HG03571 (cell line): ENCODE results near the gene S100A7.
"Not testable (repeated sequence)": the region's sequence is repeated elsewhere in the genome, so short reads cannot be mapped to it uniquely, and the experiment has no call there.

Experiments
- ATAC-seq: cut with Tn5 transposase; IDR thresholded peaks from one replicate; pipeline ENCODE4 v1.9.1; 2021; ENCODE audit not compliant: unreplicated experiment

Gene S100A7

DNA sequence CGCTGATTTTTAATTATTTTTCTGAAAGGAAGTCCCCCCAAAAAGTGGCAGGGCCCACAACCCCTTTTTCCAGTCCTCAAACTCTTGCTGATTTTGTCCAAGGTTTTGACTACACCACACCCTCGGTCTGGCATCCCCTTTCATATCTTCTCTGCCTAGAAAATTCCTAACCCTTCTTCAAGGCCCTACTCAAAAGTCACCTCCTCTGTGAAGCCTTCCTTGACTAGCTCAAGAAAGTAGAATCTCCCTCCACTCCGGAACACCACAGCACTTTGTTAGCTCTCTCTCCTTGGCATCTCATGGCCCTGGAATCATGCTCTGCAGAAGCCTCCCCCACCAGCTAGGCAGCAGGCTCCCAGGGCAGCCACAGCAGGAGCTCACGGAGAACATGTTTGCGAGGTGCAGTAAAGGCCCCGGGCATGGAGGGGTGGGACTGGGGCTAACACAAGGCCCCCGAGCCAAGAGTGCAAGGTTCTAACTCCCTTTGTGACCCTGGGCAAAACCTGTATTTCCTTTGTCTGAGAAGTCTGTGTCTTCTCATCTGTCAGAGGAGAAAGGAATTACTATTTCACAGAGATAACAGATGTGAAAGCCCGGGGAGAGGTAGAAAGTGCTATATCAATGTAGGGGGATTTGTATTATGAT lies 17.7 kb upstream of the S100A7 start:
- ATAC-seq, result no peak

- no peak for ATAC-seq
Observed at GRCh38 chr1:153476491-153477093, 16.1 kb upstream of the S100A7 start.

GRCh38 chr1:153475282-153475681 lies 14.8 kb upstream of the S100A7 start:
- no peak for ATAC-seq

DNA sequence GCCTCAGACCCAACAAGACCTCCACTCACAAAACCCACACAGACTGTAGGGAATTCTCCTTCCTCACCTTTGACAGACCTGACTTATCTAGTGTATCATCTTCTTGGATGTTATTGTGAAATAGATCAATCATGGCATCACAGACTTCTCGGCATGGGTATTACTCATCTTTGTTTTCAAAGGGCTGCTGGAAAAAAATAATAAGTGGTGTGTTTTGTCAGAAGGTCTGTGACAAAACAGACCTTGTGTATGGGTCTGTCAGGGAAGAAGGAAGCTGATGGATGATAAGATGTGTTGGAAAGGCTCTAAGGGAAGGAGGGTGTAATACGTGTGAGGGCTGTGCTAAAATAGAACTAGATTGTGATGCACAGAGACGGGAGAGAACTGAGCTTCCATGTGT lies 13.9 kb upstream of the S100A7 start:
- ATAC-seq, result no peak

DNA sequence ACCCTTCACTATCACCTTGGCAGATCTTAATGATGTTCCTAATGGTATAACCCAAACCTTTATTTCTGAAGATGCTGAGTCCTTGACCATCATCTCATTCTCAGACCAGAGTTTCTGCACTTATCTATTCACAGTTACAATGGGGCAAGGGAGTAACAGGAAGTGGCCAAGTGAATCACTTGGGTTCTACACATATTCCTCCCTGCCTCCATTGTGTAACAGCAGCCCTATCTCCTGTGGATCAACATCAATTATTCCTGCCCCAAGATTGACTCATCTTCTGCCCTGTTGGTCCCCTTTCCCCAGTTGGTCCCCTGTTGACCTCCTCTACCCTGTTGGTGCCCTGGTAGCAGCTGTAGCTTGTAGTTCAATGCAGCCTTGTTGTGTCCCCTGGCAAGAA lies 10.3 kb upstream of the S100A7 start:
- no peak for ATAC-seq

DNA sequence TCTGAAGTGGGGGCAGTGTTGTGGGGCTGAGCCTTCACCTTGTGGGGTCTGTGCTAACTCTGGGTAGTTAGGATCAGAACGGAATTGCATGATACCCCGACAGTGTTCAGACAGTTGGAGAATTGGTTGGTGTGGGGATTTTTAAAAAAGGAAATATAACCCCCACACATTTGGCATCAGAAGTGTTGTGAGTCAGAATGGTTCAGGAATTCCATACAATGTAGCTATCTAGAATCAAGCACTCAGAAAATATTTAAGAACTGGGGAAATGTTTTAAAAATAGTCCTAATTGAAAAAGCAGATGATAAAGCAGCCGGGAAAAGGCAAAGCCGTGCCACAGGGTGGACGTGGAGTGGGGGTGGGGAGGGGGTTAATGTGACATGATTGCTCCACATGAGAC lies 6.5 kb upstream of the S100A7 start:
- ATAC-seq, result no peak

DNA sequence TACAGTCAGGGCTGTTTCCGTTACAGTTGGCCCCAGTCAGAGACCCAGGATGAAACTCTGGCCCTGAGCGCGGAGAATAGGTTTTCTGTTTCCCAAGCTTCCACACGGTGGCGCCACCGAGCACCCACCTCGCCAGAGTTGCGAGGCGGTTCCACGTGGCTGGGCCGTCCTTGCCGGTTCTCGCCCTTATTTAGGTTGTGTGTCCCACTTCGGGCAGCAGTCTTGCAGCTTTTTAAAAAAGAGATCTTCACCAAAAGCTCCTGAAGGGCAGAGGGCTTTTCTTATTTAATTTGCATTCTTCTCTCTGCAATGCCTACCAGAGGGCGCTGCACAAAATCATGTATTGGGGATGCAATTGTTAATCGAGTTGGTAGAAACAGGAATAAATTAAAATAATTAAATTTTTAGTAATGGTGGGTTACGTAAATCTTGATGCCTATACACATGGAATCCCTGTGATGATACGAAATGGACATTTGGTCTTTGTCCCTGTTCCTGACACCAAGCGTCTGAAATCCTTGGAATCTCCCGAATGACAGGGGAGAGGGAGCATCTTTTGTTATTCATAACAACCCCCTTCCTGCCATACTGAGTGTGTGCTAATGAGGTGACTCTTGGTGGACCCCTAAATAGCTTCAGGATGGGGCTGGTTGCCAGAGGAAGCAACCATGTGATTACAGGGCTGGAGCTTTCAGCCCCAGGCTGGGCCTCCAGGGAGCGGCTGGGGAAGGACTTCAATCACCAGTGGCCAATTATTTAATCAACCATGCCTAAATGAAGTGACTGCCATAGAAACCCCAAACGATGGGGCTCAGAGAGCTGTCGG lies 5.6 kb upstream of the S100A7 start:
- ATAC-seq, result no peak

GRCh38 chr1:153462741-153463140 lies 2.3 kb upstream of the S100A7 start:
- ATAC-seq, result not testable (repeated sequence)

GRCh38 chr1:153459655-153460054 lies 796 bp downstream of the S100A7 start:
- ATAC-seq, result no peak

DNA sequence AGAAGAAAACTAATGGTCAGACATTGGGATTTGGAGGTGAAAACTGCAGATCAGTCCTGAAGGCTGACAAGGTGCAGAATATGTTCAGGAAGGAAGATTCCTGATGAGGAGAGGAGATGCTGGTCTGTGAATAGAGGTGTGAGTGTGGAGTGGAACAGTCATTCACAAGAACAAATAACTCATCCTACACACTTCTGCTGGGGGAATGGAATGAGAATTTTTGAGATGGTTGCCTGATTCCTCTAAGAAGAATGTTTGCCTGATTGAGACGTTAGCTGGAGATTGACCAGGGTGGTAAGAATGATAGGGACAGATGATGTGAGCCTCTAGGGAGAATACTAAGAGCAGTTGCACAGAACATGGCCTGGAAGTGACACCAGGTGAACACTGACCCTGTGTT lies 4.1 kb downstream of the S100A7 start:
- ATAC-seq, result no peak

DNA sequence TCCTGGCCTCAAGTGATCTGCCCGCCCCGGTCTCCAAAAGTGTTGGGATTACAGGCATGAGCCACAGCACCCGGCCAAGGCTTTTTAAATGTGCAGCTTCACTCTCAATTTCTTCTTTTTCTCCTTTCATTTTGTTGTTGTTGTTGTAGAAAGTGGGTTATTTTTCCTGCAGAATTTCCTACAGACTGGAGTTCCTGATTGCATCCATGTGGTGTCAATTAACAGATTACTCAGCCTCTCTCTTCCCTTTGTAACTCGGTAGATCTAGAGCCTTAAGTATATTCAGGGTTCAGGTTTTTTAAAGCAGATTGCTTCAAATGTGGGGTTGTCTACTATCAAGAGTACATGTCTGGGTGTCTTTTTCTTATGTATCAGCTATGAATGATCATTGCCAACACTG lies 11.6 kb downstream of the S100A7 start:
- not testable (repeated sequence) for ATAC-seq

GRCh38 chr1:153447498-153448170 lies 12.8 kb downstream of the S100A7 start:
- no peak for ATAC-seq

- no peak for ATAC-seq
Observed at GRCh38 chr1:153444078-153444477, 16.4 kb downstream of the S100A7 start.

DNA sequence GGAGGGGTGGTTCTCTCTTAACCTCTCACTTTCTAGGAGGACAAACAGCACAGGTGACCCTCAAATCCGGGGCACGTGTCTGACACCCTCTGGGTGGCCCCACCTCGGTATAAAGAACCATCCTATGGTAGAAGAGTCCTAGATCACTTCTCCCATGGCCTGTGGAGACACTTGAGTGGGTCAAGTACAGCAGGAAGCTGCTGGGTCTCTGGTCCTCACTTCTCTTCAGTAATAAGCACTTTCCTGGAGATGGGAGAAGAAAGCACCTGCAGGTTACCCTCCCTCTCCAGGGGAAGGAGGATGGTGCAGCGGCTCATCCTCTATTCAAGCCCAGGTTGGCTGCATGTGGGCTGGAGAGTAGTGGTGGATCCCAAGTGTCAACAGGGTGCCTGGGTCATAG lies 17.0 kb downstream of the S100A7 start:
- no peak for ATAC-seq

GRCh38 chr1:153441238-153441755 lies 19.2 kb downstream of the S100A7 start:
- no peak for ATAC-seq

GRCh38 chr1:153439273-153439672 lies 21.2 kb downstream of the S100A7 start:
- ATAC-seq, result no peak

GRCh38 chr1:153438599-153438998 lies 21.9 kb downstream of the S100A7 start:
- ATAC-seq, result no peak

- ATAC-seq, result no peak
Observed at GRCh38 chr1:153437236-153437635, 23.2 kb downstream of the S100A7 start.

DNA sequence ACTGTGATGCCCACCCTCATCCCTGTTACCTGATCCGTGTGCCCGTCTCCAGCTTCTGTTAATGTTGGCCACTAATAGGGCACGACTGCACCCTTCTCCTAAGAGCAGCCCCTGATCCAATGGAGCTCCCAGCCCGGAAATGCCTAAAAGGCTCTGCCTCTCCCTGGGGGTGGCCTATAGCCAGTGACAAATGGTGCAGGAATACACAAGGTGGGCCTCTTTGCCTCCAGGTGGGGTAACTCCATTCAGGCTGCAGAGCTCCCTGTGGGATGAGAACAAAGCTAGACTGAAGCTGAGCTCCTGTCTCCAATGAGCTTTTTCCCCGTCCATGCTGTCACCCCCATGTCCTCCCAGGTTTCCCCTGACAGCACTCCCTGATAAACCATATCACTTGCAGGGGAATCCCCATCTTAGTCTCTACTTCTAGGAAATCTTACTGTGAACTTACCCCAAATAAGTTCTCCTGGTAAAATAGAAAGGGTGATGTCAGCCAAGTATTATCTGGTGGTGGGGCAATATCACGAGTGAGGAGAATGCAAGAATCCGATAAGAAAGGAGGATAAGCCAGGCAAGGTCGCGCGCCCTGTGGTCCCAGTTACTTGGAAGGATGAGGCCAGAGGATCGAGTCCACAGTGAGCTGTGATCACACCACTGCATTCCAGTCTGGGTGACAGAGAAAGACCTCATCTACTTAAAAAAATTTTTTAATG lies 25.6 kb downstream of the S100A7 start:
- ATAC-seq, result no peak

GRCh38 chr1:153432874-153433681 lies 27.4 kb downstream of the S100A7 start:
- ATAC-seq, result no peak
